ENCODE data around the gene CORO2A.
"Not testable (repeated sequence)": the region's sequence is repeated elsewhere in the genome, so short reads cannot be mapped to it uniquely, and the experiment has no call there.

Gene CORO2A

DNA sequence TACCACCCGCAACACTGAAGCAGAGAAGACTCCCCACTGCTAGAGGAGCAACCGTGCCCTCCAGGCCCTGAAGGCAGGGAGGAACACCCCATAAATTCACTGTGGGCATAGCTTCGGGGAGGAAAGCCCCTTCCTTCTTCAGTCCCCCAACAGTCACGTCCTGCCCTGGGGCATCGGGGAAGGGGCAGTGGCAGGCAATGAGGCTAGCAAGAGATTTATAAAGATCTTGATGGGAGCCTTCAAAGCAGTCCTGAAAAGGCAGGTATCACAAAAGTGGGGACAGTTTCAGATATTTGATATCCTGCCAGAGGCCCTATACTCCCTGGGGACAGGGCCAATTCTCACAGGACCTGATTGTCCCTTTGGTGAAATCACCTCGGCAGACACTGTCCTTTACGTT lies 56.5 kb downstream of the CORO2A start:
- no peak for DNase-seq (ENCODE audit: low read depth)

DNA sequence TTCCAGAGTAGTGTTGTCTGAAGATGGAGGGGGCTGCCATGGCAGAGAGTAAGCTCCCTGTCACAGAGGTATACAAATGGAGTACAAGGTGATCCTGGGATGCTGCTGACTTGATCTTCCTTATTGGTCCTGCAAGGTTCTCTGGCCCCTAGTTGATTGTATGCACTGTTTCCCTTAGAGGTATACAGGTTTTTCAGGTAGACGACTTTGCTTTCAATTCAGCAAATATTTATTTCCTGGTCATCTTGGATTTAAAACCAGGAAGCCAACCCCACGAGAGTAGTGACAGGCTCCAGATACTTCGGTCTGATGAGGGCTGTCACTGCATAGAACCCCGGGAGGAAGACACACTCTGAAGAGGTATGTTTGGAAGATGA lies 56.9 kb downstream of the CORO2A start:
- DNase-seq (ENCODE audit: low read depth) = no peak

DNA sequence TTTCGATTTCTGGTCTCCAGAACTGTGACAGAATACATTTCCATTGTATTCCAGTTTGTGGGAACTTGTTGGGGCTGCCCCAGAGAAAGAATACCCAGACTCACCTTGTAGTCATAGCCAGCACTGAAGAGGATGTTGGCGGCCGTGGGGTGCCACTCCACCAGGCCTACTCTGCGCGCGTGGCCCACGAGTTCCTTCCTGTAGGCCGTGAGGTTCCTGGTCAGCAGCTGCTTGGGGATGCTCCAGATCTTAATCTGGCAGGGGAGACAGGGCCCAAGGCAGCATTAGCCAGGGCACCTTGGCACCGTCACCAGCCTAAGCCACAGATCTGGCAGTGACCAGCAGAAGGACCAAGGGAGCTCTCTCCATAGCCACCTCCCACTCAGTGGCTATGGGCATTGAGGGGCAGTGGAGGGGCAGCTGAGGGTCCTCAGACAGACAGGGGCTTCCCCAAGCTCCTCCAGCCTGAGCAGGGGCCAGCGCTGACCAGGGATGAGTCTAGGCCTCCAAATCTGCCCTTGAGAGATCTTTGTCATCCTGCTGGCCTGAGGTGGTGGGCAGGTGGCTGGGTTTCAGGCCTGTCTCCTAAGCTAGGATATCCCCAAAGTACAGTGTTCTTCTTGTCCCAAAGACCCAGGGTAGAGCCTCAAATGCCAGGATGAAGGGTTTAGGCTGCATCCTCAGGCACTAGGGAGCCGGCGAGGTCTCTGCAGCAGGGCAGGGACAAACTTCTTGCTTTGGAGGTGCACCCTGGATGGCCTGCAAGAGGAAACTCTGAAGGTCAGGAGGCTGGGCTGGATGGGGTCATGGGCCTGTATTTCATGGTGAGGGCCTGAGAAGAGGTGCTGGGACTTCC lies 57.5 kb downstream of the CORO2A start:
- no peak for DNase-seq (ENCODE audit: low read depth)

DNA sequence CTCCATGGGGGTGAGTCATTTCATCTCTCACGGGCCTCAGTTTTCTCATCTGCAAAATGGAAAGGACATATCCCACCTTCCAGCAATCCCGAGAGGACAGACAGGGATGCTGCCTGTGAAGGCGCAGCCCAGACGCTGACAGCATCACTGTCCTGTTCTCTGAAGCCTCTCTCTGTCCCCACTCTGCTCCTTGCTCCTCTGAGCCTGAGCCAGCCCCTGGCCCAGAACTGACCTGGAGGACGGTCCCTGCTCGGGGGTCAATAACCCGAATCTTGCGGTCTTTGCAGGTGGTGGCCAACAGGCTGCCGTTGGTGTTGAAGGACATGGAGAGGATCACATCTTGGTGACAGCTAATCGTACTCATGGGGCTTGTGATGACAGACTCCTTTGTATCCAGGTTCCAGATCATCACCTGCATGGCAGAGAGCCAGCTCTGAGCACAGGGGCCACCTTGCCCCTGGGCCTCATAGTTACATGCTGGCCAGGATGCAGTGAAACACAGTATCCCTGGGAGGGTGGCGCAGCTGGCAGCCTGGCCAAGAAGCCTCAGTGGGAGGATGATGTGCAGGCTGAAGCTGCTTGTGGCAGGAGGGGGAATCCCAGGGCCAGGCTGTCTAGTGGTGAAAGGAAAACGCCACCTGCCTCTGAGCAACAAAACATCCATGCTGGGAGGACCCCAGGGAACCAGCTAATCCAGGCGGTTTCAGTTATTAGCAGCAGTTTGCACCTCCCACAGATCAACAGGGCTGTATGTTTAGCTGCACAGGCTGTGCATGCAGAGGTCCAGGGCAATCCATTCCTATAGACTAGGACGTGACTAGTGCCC lies 59.4 kb downstream of the CORO2A start:
- DNase-seq (ENCODE audit: low read depth) = no peak

DNA sequence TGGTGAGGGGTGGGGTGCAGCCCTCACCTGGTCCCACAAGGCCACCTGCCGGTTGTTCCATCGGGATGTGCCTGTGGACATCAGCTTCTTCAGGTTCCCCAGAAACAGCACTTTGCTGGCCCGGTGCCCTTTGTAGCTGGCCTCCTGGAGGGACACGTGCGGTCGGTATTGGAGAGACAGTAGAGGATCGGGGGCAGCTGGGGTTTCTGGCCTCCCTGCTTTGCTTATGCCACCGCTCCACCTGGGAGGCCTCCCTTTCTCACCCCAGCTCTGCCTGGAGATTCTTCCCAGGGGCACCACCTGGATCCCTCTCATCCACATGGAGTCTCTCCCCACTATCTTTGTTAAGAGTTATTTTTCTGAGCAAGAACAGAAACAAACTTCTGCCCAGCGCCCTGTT lies 60.3 kb downstream of the CORO2A start:
- no peak for DNase-seq (ENCODE audit: low read depth)

DNA sequence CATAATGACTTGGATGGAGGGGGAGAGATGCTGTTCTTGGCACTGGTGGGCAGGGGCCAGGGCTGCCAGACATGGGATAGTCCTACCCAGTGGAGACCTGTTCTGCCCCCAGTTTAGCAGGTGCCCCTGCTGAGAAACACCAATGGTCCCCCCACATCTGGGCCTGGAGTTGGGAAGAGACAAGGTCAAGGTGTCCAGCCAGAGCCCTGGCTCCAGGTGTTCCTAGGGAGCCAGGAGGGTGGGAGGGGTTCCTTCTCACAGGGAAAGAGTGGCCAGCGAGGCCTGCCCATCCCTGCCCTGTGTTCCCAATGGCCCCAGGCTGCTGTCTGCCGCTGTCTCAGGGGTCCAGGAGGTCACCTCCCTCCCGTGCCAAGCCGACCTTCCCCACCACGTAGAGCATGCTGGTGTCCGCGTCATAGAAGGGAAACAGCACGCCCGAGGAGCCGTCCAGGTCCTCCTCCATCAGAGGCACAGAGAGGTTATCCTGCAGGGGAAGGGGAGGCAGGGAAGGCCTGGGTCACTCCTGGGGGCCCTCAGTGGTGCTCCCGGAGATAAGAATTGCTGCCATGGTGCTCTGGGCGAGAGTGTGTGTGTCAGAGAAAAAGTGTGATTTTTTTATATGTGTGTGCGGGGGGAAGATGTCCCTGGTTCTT lies 61.7 kb downstream of the CORO2A start:
- DNase-seq (ENCODE audit: low read depth) = no peak

DNA sequence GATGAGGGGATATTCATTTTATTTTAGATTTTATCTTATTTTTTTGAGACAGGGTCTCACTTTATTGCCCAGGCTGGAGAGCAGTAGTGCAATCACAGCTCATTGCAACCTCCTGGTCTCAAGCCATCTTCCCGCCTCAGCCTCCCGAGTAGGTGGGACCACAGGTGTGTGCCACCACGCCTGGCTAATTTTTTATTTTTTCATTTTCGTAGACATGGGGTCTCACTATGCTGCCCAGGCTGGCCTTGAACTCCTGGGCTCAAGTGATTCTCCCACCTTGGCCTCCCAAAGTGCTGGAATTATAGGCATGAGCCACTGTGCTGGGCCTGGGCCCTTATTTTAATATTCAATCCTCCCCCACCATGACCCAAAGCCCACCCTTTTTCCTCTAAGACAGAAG lies 62.4 kb downstream of the CORO2A start:
- DNase-seq (ENCODE audit: low read depth) = not testable (repeated sequence)

DNA sequence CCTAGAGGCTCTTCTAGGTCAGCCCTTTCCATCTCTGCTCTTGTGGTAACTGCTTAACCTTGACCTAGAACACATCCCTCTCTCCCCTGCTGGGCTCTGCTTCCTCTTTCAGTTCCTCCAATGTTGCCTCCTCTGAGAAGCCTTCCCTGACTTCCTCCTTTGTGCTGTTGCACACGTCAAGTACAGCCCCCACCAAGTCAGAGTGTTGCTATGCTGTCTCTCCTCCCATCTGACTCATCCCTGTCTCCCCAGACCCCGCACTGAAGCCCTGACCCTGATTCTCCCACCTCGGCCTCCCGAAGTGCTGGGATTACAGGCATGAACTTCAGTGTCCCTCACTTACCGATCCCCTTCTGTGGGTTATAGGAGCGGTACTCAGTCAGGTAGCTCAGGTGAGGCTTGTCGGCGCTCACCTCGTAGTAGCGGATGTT lies 63.0 kb downstream of the CORO2A start:
- DNase-seq (ENCODE audit: low read depth) = no peak

DNA sequence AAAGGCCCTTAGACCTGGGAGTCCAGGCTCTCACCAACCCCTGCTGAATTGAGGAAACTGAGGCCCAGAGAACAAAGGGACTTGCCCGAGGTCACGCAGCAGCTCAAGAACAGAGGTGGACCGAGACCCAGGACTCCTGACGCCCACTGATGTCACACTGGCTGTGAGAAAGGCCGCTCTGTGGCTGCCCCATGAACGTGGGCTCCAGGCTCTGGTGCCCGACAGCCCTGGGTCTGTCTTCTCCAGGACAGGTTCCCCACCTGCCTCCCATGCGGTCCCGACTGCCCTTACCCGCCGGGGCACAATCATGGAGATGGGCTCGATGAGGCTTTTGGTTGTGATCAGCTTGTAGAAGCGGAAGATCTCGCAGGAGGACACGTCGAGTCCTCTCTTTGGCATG lies 64.1 kb downstream of the CORO2A start:
- DNase-seq (ENCODE audit: low read depth) = no peak

DNA sequence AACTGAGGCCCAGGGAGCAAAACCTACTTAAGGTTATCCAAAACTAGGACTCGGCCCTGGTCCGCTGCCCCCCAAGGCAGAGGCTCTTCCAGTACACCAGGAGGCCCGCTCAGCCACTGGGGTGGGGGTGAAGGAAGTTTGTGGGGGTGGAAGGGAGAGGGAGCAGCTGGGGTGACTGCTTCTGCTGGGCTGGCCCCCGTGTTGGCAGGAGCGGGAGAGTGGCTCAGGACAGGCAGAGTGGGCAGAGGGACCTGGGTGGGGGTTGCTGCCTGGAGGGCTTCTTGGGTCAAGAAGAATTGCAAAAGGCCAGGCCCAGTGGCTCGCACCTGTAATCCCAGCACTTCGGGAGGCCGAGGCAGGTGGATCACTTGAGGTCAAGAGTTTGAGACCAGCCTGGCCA lies 65.2 kb downstream of the CORO2A start:
- DNase-seq (ENCODE audit: low read depth) = no peak

DNA sequence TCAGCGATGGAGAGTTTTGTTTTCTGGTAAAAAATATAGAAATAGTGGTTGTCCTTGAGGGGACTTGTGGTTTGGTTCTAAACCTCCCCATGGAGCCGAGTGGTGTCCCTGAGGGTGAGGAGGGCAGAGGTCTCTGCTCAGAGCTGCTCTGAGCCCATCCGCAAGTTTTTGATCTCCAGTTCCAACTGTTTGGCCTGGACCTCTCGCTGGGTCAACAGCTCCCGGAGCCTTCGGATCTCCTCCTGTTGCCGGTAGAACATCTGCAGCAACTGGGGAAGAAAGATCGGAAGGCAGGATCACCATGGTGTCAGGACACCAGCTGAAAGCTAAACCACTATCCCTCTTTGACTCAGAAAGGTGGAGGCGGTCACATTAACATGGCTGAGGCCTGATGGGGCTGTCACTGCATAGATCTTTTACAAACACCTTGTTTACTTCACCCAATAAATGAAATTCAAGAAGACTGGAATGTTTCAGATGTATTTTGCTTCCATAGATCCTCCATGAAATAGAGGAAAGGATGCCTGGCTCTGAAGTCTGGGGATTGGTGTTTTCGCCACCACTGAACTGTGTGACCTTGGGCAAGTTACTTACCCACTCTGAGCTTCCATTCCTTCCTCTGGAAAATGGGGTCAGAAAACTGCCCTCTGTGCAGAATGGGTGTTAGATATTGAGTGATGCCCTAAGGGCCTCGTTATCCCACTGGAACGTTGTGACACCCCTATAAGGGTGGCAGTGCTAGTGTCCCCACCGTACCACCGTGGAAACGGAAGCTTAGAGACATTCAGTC lies 67.6 kb downstream of the CORO2A start:
- DNase-seq (ENCODE audit: low read depth) = no peak

DNA sequence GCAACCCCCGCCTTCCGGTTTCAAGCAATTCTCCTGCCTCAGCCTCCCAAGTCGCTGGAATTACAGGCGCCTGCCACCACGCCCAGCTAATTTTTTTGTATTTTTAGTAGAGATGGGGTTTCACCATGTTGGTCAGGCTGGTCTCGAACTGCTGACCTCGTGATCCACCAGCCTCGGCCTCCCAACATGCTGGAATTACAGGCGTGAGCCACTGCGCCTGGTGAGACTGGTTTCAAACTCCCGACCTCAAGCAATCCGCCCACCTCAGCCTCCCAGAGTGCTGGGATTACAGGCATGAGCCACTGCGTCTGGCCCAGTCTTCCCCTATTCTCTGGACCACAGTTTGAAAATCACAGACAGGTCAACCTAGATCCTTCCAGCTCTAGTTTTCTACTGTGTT lies 68.3 kb downstream of the CORO2A start:
- not testable (repeated sequence) for DNase-seq (ENCODE audit: low read depth)

DNA sequence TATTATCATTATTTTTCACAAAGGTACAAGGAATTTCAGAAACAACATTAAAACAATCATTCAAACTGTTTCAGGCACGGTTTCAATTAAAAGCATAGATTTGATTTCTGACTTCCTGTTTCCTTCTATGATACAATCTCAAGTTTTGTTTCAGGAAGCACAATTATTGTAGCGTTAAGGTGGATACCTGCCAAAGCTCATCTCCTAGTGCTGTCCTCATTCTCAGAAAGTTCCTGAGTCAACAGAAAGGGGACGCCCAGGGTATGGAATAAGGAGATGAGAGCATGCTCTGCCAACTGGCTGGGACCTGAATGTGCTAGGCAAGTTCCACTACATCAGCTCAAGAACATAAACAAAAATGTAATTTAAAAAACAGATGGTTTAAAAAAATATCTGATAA lies 71.4 kb downstream of the CORO2A start:
- no peak for DNase-seq (ENCODE audit: low read depth)

DNA sequence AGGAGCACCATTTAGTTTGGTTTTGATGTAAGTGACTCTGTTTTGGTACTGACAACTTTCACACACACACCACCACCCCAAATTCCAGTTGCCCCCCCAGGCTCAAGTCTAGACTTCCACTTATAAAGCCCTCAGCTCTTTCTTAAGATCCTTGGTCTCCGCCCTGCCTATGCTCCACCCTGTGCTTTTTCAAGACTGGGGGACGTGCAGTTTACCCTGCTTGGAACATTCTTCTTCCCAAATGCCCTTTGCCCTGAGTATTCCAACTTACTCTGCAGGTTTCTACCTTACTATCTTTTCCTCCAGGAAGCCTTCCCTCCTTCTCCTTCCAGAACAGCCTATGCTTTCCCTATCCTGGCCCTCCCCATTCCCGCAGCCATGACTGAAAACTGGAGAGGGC lies 72.0 kb downstream of the CORO2A start:
- DNase-seq (ENCODE audit: low read depth) = no peak

DNA sequence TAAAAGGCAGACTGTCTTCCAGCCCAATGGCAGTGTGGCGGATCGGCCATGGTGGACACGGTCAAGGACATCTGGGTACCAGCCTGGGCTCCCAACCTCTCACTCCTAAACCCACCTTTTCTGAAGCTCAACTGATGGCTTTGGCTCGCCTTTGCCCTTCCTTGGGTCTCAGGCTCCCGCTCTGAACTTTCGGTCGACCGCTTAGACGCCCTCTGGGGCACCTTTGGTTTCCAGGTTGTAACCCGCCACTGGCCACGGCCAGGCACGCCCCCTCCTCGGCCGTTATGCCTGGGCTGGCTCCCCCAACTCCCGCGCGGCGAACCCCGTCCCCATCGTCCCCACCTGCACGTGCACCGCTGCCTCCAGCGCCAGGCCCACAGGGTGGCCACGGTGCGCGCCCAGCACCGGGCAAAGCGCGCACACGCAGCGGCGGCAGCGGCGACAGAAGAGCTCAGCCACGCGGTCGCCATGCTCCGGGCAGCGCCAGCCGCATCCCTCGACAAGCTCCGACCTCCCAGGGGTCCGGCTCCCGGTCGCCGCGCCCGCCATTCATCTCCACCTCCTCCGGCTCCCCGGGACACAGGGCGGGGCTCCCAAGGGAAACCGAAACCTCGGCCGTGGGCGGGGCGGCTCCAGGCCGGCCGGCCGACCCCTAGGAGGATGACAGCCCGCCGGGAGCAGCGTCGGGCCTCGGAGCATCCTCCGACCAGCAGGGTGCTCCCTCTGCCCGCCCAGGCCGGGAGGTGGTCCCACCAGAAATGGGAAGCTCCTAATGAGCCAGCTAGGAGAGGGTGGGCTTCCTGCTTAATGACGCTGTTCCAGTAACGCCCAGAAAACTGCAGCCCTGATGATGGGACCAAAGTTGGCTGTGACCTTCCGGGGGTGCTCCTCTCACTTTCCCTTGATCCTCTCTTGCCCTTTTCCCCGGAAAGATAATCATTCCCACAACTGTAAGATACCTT lies 73.5 kb downstream of the CORO2A start, which contains the start of gene TRIM14:
Gene TRIM14 (minus strand): TSS at position 583 of the 962 bp plus-strand sequence. CDS start 34 bp downstream, at position 549.
- no peak for DNase-seq (ENCODE audit: low read depth)

DNA sequence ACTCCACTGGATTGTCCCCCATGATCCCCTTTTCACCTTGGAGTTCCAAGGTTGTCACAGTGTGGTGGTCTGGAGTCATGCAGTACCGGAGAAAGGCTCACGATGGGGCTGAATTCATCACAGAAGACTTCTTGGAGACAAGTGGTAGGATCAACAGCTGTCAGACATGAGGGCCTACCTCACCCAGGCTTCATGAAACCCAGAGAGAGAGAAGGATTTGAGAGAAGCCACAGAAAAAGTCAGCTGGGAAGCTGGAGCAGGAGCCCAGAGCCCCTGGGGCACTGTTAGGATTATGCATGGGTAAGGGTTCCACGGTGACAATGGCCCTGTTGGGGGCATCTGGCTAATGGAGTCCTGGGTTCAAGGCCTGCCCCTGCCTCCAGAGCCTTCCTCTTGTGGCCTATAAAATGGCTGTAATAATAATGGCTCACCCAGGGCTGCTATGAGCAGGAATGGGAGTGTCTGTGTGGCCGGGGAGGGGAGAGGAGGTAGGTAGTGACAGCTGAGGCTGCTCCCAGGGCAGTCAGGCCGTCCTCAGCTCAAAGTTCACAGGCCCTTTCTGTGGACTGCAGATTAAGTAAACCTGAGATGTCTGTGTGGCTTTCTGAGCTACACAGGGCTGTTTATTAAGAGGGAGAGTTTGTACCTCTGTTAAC lies 74.3 kb downstream of the CORO2A start:
- no peak for DNase-seq (ENCODE audit: low read depth)

DNA sequence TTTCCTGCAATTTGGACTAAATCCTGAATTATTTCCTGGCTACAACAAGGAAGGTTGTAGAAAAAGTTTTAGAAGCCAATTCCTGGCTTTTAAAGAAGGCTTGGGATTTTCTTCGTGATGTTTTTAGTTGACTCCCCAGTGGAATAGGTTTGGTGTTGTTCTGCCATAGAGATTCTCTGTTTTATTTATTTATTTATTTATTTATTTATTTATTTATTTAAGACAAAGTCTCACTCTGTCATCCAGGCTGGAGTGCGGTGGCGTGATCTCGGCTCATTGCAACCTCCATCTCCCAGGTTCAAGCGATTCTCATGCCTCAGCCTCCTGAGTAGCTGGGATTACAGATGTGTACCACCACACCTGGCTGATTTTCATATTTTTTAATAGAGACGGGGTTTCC lies 75.3 kb downstream of the CORO2A start:
- not testable (repeated sequence) for DNase-seq (ENCODE audit: low read depth)

DNA sequence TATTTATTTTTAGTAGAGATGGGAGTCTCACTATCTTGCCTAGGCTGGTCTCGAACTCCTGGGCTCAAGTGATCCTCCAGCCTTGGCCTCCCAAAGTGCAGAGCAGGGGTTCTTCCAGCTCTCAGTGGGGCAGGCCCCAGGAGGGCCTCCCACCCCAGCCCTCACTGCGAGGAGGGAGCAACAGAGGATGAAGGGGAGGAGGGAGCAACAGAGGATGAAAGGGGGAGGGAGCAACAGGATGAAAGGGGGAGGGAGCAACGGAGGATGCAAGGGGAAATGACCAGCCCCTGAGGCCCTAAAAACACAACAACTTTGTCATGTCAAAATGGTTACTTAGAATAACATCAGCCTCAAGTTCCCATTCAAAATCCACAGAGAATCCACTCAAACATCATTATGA lies 83.4 kb downstream of the CORO2A start:
- no peak for DNase-seq (ENCODE audit: low read depth)

DNA sequence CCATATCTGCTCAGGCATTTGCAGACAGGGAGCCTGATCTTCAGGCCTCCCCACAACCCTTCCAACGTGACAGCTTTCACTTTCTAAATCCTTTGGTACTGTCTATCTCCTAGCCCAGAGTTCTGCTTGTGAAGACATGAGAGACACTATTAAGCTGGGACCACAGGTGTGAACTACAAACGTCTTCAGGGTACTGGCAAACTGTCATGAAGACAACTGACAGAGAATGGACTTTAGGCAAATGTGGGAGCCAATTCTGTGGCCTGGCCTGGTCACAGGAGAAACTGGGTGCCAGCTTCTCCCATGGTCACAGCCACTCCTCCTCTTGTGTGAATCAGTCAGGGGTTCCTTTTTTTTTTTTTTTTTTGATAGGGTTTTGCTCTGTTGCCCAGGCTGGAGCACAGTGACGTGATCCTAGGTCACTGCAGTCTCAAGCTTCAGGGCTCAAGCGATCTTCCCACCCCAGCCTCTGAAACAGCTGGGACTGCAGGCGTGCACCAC lies 83.9 kb downstream of the CORO2A start:
- DNase-seq (ENCODE audit: low read depth) = no peak

DNA sequence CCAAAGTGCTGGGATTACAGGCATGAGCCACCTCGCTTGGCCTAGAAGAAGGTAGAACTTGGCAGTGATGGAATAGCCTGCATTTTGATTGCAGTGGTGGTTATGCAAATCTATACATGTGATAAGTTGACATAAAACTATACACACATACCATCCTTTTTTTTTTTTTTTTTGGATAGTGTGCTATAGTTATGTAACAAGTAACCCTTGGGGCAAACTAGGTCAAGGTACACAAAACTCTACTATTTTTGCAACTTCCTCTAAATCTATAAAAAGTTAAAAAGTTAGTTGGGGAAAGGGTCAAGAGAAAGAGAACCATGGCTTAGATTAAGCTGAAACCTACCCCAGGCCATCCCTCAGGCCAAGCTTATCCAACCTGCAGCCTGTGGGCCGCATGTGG lies 84.5 kb downstream of the CORO2A start:
- no peak for DNase-seq (ENCODE audit: low read depth)
